ENCODE results near the gene MRPL36. TPM values are rescaled to one million over a fixed set of nuclear protein-coding genes. Genes with fewer than 3 reads are reported as not detected.

The MRPL36 gene
- total and polyA plus RNA-seq, 9 of the 15 experiments (the other 6 are each of a cell fraction or from before 2014, with no cell fraction given): 78.3 to 557 (median 124) TPM

- ChIA-PET CTCF (ENCODE audit: low intra/inter-chr PET ratio) (no interaction called here), POLR2A (interaction anchor here (0.7 to 1.3 kb wide), 4 partner anchors 10 to 33 kb away, joined by 3 to 4 read pairs (median 4); no protein-coding TSS in a partner anchor)
- WGBS (ENCODE audit: insufficient coverage, low coverage, missing lambda C conversion rate): 92% methylated on average over 4 of the region's 4 CpGs
- TF ChIP-seq NEUROD1 (IDR thresholded peaks at IDR 0.05; ENCODE audit: borderline replicate concordance, low read depth, low read length, partially characterized antibody) (no peak), ZNF507 (tag; conservative IDR thresholded peaks at IDR 0.05) (no peak), ID3 (CRISPR knock-in tag; IDR thresholded peaks at IDR 0.05) (no peak), ID3 (tag; IDR thresholded peaks at IDR 0.05) (no peak), ATF3 (IDR thresholded peaks at IDR 0.05) (no peak), ATF3 (CRISPR knock-in tag; conservative IDR thresholded peaks at IDR 0.05) (no peak), SMARCA5 (IDR thresholded peaks at IDR 0.05) (no peak), ZBTB7A (IDR thresholded peaks at IDR 0.05; ENCODE audit: borderline replicate concordance, control insufficient read depth, low read depth, low read length) (no peak), KHSRP (IDR thresholded peaks at IDR 0.05) (no peak)
- H3K9ac ChIP-seq (ENCODE audit: insufficient read depth in 1 of 2, low read depth in 2 of 2, low read length in 2 of 2): no peak overlapping the region
- intact Hi-C loops (cut with micrococcal nuclease): no loop called here
- peaks cover 0 to 4% of the 10 kb centered on the region in 2 experiments; a peak in 1 of 5 replicates for H3K4me1 ChIP-seq (replicated peaks in 1 of 2; ENCODE audit: control insufficient read depth in 2 of 2, insufficient read depth in 2 of 2, low read length in 2 of 2)
- H3K4me2 ChIP-seq (ENCODE audit: insufficient read depth, low read length): no peak overlapping the region
- H4K20me1 ChIP-seq (replicated peaks; ENCODE audit: control insufficient read depth, insufficient read depth, low read length): peaks cover 11% of the 10 kb centered on the region
- no peak for DNase-seq (ENCODE audit: extremely low read depth in 1 of 4, low spot score in 3 of 4)
- no peak overlapping the region for H3K27ac ChIP-seq (ENCODE audit: extremely low read depth, low read depth, low read length)
- H3K36me3 ChIP-seq (ENCODE audit: control insufficient read depth, insufficient read depth, low read length): peaks cover 94% of the 10 kb centered on the region
- no peaks in the 10 kb centered on the region for H3K9me1 ChIP-seq (ENCODE audit: control insufficient read depth, insufficient read depth, low read length)
- FAIRE-seq: no peak
- H3K27me3 ChIP-seq (ENCODE audit: control insufficient read depth in 2 of 2, insufficient read depth in 2 of 2, low read length in 2 of 2): no peaks in the 10 kb centered on the region
- no TSS peak for BruUV-seq (replicated peaks)
- H3K4me3 ChIP-seq: no peak overlapping the region
- ATAC-seq: no peak
- no peaks in the 10 kb centered on the region for H3K9me3 ChIP-seq (replicated peaks; ENCODE audit: control insufficient read depth, insufficient read depth, low read depth, low read length)
- no peak overlapping the region for H2AFZ ChIP-seq (ENCODE audit: low read depth, low read length)
- 0 out of 3 replicates have a peak, but pooled peaks cover 4% of the 10 kb centered on the region for H3K79me2 ChIP-seq (ENCODE audit: control insufficient read depth, insufficient read depth, low read length)
- in situ Hi-C loops (cut with MboI): no loop called here
Measured at GRCh38 chr5:1820926-1821325, 21.3 kb upstream of the MRPL36 start.

Data from K562 (cell line).